HG03175 (cell line): ENCODE measurements around the gene MINDY4.

Source experiments
- ATAC-seq: cut with Tn5 transposase; IDR thresholded peaks from one replicate; pipeline ENCODE4 v1.9.1; 2021; ENCODE audit warnings: mild to moderate bottlenecking, moderate library complexity; ENCODE audit not compliant: unreplicated experiment

The MINDY4 gene

GRCh38 chr7:30925117-30925516 lies 153.9 kb downstream of the MINDY4 start:
- ATAC-seq, result no peak

DNA sequence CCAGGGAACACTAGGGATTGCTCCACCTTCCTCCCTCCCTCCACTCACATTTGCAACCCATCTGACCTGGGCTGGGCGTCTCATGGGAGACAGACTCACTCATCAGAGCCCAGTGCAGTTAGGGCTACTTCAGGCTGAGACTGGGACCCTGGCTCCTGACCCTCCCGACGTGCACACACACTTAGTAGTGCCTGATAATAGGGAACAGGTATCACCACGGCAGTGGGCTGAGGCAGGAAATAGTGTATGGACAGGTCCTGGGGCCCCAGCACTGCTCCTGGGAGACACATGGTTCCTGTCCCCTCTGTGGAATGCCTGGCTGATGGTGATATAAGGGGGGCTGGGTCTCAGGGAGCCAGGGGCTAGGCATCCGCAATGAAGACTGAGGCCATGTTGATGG lies 154.7 kb downstream of the MINDY4 start:
- no peak for ATAC-seq

GRCh38 chr7:30926313-30926712 lies 155.1 kb downstream of the MINDY4 start:
- no peak for ATAC-seq

DNA sequence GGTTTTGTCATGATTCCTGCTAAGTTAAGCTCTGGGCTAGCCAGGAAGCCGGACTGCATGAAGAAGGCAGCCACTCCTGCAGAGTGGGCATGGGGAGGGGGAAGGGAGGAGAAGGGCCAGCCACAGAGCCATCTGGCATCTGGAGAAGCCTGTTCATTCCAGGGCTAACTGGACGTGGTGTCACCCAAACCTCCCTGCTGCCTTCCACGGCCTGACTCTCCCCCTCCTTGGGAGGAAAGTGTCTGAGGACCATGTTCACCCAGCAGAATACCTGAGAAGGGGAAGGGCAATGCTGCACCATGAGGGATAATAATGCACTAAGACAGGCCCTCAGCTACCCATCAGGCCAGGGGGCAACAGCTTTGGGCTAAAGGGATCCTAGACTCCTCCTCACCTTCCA lies 155.8 kb downstream of the MINDY4 start:
- no peak for ATAC-seq

DNA sequence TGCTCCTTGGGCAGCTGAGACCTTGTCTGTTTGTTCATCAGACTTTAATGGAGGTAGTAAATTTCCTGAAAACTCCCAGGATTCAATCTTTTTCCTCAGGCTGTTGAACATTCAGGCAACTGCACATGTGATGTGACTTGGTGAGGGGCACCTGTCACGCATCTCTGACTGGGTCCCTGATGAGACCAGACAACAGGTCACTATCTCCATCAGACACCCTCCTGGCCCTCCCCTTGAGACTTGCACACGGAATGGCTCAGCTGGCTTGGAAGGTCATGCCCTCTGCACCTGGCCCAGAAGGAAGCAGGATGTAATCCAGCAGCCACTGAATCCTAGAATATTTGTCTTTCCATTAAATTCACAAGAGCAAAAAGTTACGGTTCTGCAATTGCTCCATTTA lies 156.3 kb downstream of the MINDY4 start:
- ATAC-seq, result no peak

GRCh38 chr7:30928254-30928872 lies 157.1 kb downstream of the MINDY4 start:
- ATAC-seq, result no peak

DNA sequence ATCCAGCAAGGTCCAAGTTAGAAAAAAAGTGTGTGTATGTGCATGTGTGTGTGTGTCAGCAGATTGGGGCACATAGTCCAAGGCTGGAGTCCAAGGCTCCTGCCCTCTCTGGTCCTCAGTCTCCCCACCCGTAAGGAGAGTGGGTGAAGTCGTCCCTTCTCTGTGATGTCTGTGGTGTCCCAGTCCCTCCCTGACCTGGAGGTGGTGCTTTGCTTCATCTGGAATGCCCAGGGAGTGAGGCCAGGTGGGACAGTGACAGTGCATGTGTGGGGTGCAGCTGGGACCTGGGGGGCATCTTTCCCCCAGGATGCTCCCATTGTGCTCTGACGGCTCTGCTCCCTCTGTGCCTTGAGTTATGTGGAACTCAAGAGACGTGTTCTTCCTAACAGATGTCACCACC lies 158.5 kb downstream of the MINDY4 start:
- no peak for ATAC-seq

GRCh38 chr7:30930621-30931020 lies 159.4 kb downstream of the MINDY4 start:
- no peak for ATAC-seq

GRCh38 chr7:30931161-30931928 lies 160.1 kb downstream of the MINDY4 start:
- ATAC-seq, result no peak

DNA sequence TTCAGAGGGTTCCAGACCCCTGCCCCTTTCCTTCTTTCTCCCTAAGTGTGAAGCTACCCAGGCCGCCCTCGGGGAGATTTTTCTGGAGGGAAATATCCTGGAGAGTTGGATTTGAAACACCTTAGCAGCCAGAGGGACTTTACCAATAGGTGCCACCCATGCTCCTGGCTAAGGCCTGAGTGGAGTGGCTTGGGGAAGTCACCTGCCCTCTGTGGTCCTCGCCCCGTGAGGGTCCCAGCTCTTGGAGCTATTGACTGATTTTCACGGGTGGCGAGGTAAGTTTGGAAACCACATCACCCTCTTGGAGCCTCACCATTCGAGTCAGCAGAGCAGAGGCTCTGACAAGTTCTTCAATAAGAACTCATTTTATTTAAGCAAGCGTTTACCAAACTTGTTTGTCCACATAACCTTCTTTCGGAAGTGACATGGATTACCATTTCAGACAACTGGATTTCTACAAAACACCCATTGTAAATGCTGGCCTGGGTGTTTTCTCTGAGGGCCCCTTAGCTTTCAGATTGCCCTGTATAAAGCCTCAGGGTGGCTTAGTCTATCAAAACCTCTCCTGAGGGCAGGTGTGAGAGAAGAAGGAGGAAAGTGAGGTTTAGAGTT lies 160.8 kb downstream of the MINDY4 start:
- ATAC-seq, result no peak

DNA sequence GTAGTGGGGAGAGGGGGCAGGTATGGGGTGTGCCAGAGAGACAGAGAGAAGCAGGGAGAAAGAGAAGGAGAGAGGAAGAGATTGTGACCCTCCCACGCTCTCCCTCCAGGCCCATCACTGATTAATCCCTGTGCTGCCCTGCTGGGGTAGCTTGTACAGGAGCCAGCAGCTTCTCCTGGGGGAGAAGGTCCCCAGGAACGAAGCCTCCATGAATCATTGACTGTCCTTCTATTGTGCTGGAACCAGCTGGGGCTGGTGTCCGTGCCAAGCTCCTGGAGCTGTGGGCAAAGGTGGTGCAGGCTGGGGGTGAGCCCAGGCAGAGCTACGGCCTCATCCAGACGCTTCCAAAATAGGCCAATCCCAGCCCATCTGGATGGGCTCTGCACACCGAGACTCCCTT lies 161.3 kb downstream of the MINDY4 start:
- no peak for ATAC-seq

GRCh38 chr7:30933124-30933974 lies 162.1 kb downstream of the MINDY4 start:
- ATAC-seq, result no peak

GRCh38 chr7:30934225-30934624 lies 163.0 kb downstream of the MINDY4 start:
- no peak for ATAC-seq

GRCh38 chr7:30934732-30935568 lies 163.7 kb downstream of the MINDY4 start:
- ATAC-seq, result no peak

DNA sequence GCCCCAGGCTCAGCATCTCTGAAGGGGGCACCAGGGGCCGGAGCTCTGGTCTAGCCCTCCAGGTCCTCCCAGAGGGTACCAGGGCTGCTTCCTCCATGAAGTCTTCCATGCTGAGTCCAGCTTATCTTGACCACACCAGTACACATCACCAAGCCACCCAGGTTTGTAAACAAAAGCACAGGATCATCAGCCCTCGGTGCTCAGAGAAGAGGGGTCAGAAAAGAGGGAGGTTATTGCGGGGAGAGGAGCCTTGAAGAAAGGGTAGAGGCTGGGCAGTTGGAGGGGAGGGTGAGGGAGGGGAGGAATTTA lies 164.3 kb downstream of the MINDY4 start:
- no peak for ATAC-seq

- ATAC-seq, result no peak
Observed at GRCh38 chr7:30936650-30937245, 165.5 kb downstream of the MINDY4 start.

DNA sequence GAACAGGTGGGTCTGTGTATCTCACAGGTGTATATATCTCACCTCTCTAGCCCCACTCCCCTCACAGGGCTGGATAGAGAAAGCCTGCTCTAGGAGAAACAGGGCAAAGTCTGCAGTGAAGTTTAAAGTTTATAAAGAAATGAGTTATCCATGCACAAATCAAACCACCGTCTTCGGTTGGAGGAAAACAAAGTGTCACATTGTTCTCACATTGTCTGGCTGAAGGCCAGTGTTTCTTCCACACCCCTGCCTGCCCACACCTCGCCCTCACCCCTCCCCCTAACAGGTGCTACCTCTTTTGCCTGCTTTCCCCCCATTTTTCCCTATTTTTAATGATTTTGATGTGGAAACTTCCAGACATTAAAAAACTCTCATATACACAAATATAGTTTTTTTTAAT lies 166.2 kb downstream of the MINDY4 start:
- no peak for ATAC-seq

GRCh38 chr7:30938435-30939316 lies 167.5 kb downstream of the MINDY4 start:
- ATAC-seq, result peak; percentile 77

DNA sequence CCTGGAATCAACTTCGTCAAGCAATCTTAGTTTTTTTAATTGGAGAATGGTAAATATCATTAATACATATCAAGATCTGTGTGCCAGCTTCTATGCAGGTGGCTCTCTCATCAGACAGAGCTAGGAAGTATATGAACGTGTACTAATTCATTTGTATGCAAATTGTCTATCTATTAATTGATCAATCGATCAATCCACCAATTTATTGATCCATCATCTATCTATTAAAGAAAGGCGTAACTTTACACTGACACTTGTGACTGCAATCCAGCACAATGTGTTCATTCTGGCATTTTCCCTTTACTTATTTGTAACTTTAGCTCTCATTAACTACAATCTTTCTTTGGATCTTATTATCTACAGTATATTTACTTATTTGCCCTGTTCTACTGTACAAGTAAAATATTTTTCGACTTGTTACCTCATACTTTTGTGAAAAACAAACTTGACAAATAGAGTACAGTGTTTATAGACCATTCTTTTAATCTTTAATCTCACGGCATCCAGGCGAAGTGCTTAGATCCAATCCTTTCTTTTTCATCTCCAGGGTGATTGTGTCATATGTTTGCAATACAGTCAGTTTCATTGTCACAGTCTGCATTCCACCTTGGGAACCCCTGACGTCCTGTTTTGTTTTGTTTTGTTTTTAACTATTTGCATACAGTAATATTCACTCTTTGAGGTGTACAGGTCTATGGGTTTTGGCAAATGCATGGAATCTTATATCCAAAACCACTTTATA lies 170.5 kb downstream of the MINDY4 start:
- ATAC-seq, result no peak
